ENCODE measurements around the gene ZNF839. TPM values are rescaled to one million over a fixed set of nuclear protein-coding genes. Genes with fewer than 3 reads are reported as not detected.

The ZNF839 gene
- total RNA-seq, 1 donor from 2014 or later = 19.2 TPM

- no peaks in the 10 kb centered on the region for H3K9me3 Mint-ChIP-seq
- H3K4me3 Mint-ChIP-seq = peak overlapping the region; percentile 88
- no peaks in the 10 kb centered on the region for H3K27me3 Mint-ChIP-seq (ENCODE audit: low read depth)
- H3K27ac Mint-ChIP-seq = peak overlapping the region; percentile 97
- peak in 1 of 2 experiments; percentile 52 for DNase-seq (ENCODE audit: low spot score in 2 of 2, unreplicated experiment in 2 of 2)
- no peaks in the 10 kb centered on the region for H3K36me3 Mint-ChIP-seq
- TF ChIP-seq CTCF (IDR thresholded peaks at IDR 0.05; ENCODE audit: unreplicated experiment) = no peak
- H3K4me1 Mint-ChIP-seq = peaks cover 33% of the 10 kb centered on the region
Observed at GRCh38 chr14:102320033-102320660, 601 bp downstream of the ZNF839 start.

GRCh38 chr14:102320671-102321455 is 1.3 kb downstream of the ZNF839 start:
- Mint-ChIP-seq H3K4me1 (peaks cover 30% of the 10 kb centered on the region), H3K4me3 (peak overlapping the region; percentile 88), H3K36me3 (no peaks in the 10 kb centered on the region), H3K27ac (peak overlapping the region; percentile 97), H3K9me3 (no peaks in the 10 kb centered on the region), H3K27me3 (ENCODE audit: low read depth) (no peaks in the 10 kb centered on the region)
- no peak for TF ChIP-seq CTCF (IDR thresholded peaks at IDR 0.05; ENCODE audit: unreplicated experiment)
- no peak for DNase-seq (ENCODE audit: low spot score in 2 of 2, unreplicated experiment in 2 of 2)

- Mint-ChIP-seq H3K36me3 (no peaks in the 10 kb centered on the region), H3K27me3 (ENCODE audit: low read depth) (no peaks in the 10 kb centered on the region), H3K4me3 (no peak overlapping the region), H3K4me1 (peaks cover 24% of the 10 kb centered on the region), H3K27ac (no peak overlapping the region), H3K9me3 (no peaks in the 10 kb centered on the region)
- no peak for TF ChIP-seq CTCF (IDR thresholded peaks at IDR 0.05; ENCODE audit: unreplicated experiment)
- no peak for DNase-seq (ENCODE audit: low spot score in 2 of 2, unreplicated experiment in 2 of 2)
Observed at GRCh38 chr14:102321456-102322422, 2.2 kb downstream of the ZNF839 start.

GRCh38 chr14:102323102-102323501 is 3.6 kb downstream of the ZNF839 start:
- no peak for DNase-seq (ENCODE audit: low spot score in 2 of 2, unreplicated experiment in 2 of 2)
- H3K27me3 Mint-ChIP-seq (ENCODE audit: low read depth) = no peaks in the 10 kb centered on the region
- no peaks in the 10 kb centered on the region for H3K9me3 Mint-ChIP-seq
- no peak overlapping the region for H3K27ac Mint-ChIP-seq
- no peaks in the 10 kb centered on the region for H3K36me3 Mint-ChIP-seq
- peak overlapping the region; percentile 15 for H3K4me3 Mint-ChIP-seq
- TF ChIP-seq CTCF (IDR thresholded peaks at IDR 0.05; ENCODE audit: unreplicated experiment) = no peak
- H3K4me1 Mint-ChIP-seq = peaks cover 14% of the 10 kb centered on the region

GRCh38 chr14:102325791-102326345 is 6.3 kb downstream of the ZNF839 start:
- no peak overlapping the region for H3K27ac Mint-ChIP-seq
- no peaks in the 10 kb centered on the region for H3K27me3 Mint-ChIP-seq (ENCODE audit: low read depth)
- no peaks in the 10 kb centered on the region for H3K9me3 Mint-ChIP-seq
- DNase-seq (ENCODE audit: low spot score in 2 of 2, unreplicated experiment in 2 of 2) = no peak
- no peak overlapping the region for H3K4me3 Mint-ChIP-seq
- no peaks in the 10 kb centered on the region for H3K36me3 Mint-ChIP-seq
- no peak for TF ChIP-seq CTCF (IDR thresholded peaks at IDR 0.05; ENCODE audit: unreplicated experiment)
- H3K4me1 Mint-ChIP-seq = no peaks in the 10 kb centered on the region

Data from mesothelial cell of epicardium (in vitro differentiated cells).